PC-9 (cell line): ENCODE results near the gene SPPL3. TPM values are rescaled to one million over a fixed set of nuclear protein-coding genes. Genes with fewer than 3 reads are reported as not detected.

Experiments
- BruUV-seq: library from RNA; stranded (reverse); fragments of 400-500 nt; replicated peaks from 2 replicates; lab custom pipeline; 2021; lab: Mats Ljungman, UMichigan
- CTCF ChIA-PET: fragments of 300-600 bp; sonication (Branson Sonifier 250); formaldehyde crosslinking; loops from one replicate; lab custom pipeline; 2022; ENCODE audit warnings: antibody characterized with exemption; lab: Charles Lee
- POLR2A ChIA-PET: fragments of 300-600 bp; sonication (Branson Sonifier 250); formaldehyde crosslinking; loops from one replicate; lab custom pipeline; 2022; ENCODE audit warnings: antibody characterized with exemption; ENCODE audit not compliant: unreplicated experiment; lab: Charles Lee
- DNase-seq, 2 experiments: peaks; one replicate each; pipeline versions ENCODE4 v3.0.0 to v3.0.0-alpha.2; 2015 to 2022; ENCODE audit warnings: mixed read lengths in 1 of 2
- H2AFZ ChIP-seq: fragments of 200-600 bp; sonication (generic); 2 replicates; pipeline ENCODE4 v1.8.1; 2017; ENCODE audit warnings: antibody characterized with exemption
- H3F3A ChIP-seq: fragments of 200-600 bp; sonication (generic); 2 replicates; pipeline ENCODE4 v1.8.1; 2017; ENCODE audit warnings: antibody characterized with exemption, mild to moderate bottlenecking, low read depth; ENCODE audit not compliant: insufficient read depth
- H3K27ac ChIP-seq: fragments of 200-600 bp; sonication (generic); 2 replicates; pipeline ENCODE4 v1.6.1; 2016; ENCODE audit warnings: mixed run types
- H3K27me3 ChIP-seq: fragments of 200-600 bp; sonication (generic); 2 replicates; pipeline ENCODE4 v1.6.1; 2016; ENCODE audit warnings: low read depth, mixed run types; ENCODE audit not compliant: insufficient read depth
- H3K36me3 ChIP-seq: fragments of 200-600 bp; sonication (generic); 2 replicates; pipeline ENCODE4 v1.6.1; 2016; ENCODE audit warnings: low read depth, mixed run types
- H3K4me1 ChIP-seq: fragments of 200-600 bp; sonication (generic); replicated peaks from 2 replicates; pipeline ENCODE4 v1.6.1; 2016; ENCODE audit warnings: mixed run types; ENCODE audit not compliant: insufficient read depth
- H3K4me2 ChIP-seq: fragments of 200-600 bp; sonication (generic); 2 replicates; pipeline ENCODE4 v1.6.1; 2017; ENCODE audit warnings: mixed run types
- H3K4me3 ChIP-seq: fragments of 200-600 bp; sonication (generic); 2 replicates; pipeline ENCODE4 v1.6.1; 2016; ENCODE audit warnings: mixed run types
- H3K79me2 ChIP-seq: fragments of 200-600 bp; sonication (generic); 2 replicates; pipeline ENCODE4 v1.6.1; 2017; ENCODE audit warnings: low read depth, mixed run types
- H3K9me2 ChIP-seq: fragments of 200-600 bp; sonication (generic); 2 replicates; pipeline ENCODE4 v1.8.1; 2017; ENCODE audit warnings: mild to moderate bottlenecking; ENCODE audit not compliant: insufficient read depth
- H3K9me3 ChIP-seq: fragments of 200-600 bp; sonication (generic); 2 replicates; pipeline ENCODE4 v1.8.1; 2016; ENCODE audit warnings: low read depth; ENCODE audit not compliant: insufficient read depth
- H4K20me1 ChIP-seq: fragments of 200-600 bp; sonication (generic); 2 replicates; pipeline ENCODE4 v1.8.1; 2017; ENCODE audit not compliant: insufficient read depth
- CTCF ChIP-seq: fragments of 200-600 bp; sonication (generic); conservative IDR thresholded peaks from 2 replicates; pipeline ENCODE4 v1.6.1; 2017; ENCODE audit warnings: mixed run types, antibody characterized with exemption, mild to moderate bottlenecking, moderate library complexity
- EZH2 ChIP-seq: fragments of 200-600 bp; sonication (generic); IDR thresholded peaks from 2 replicates; pipeline ENCODE4 v1.8.0; 2017; ENCODE audit warnings: antibody characterized with exemption, low read depth
- intact Hi-C: fragments of 100-400 bp; cut with micrococcal nuclease; formaldehyde crosslinking; loops from one replicate; pipeline ENCODE4 v1.10.0; 2022; ENCODE audit not compliant: unreplicated experiment
- total RNA-seq: library from RNA; stranded (reverse); gene quantifications from 2 replicates; pipeline ENCODE4 v1.2.3, GENCODE V29; 2021

The SPPL3 gene
- total RNA-seq, 1 experiment from 2014 or later = 44.7 TPM

GRCh38 chr12:120866108-120866507 lies 38.0 kb downstream of the SPPL3 start:
- H4K20me1 ChIP-seq = peaks cover 36% of the 10 kb centered on the region
- DNase-seq = no peak
- H3K9me3 ChIP-seq = no peaks in the 10 kb centered on the region
- intact Hi-C loops = no loop called here
- no peak overlapping the region for H3K4me3 ChIP-seq
- no TSS peak for BruUV-seq
- no peak overlapping the region for H2AFZ ChIP-seq
- no peaks in the 10 kb centered on the region for H3F3A ChIP-seq
- no peaks in the 10 kb centered on the region for H3K9me2 ChIP-seq
- ChIA-PET POLR2A (no interaction called here), CTCF (no interaction called here)
- no peak for TF ChIP-seq EZH2
- TF ChIP-seq CTCF = no peak
- H3K4me2 ChIP-seq = no peak overlapping the region
- H3K36me3 ChIP-seq = 0 out of 2 replicates have a peak, but pooled peaks cover 4% of the 10 kb centered on the region
- peaks cover 42% of the 10 kb centered on the region for H3K79me2 ChIP-seq
- H3K4me1 ChIP-seq = no peaks in the 10 kb centered on the region
- no peak overlapping the region for H3K27ac ChIP-seq
- H3K27me3 ChIP-seq = no peaks in the 10 kb centered on the region

GRCh38 chr12:120865098-120865497 lies 39.1 kb downstream of the SPPL3 start:
- TF ChIP-seq CTCF (no peak), EZH2 (no peak)
- H2AFZ ChIP-seq = no peak overlapping the region
- H3K9me3 ChIP-seq = no peaks in the 10 kb centered on the region
- ChIA-PET CTCF (no interaction called here), POLR2A (interaction anchor here (0.6 kb wide), 1 partner anchor 662 kb away, joined by 18 read pairs; no protein-coding TSS in a partner anchor)
- H3K4me2 ChIP-seq = no peak overlapping the region
- H3F3A ChIP-seq = no peaks in the 10 kb centered on the region
- H3K27me3 ChIP-seq = no peaks in the 10 kb centered on the region
- H3K9me2 ChIP-seq = no peaks in the 10 kb centered on the region
- BruUV-seq = no TSS peak
- no peak for DNase-seq
- peaks cover 36% of the 10 kb centered on the region for H4K20me1 ChIP-seq
- no peak overlapping the region for H3K27ac ChIP-seq
- peaks cover 43% of the 10 kb centered on the region for H3K79me2 ChIP-seq
- H3K4me1 ChIP-seq = no peaks in the 10 kb centered on the region
- intact Hi-C loops = no loop called here
- no peak overlapping the region for H3K4me3 ChIP-seq
- 0 out of 2 replicates have a peak, but pooled peaks cover 4% of the 10 kb centered on the region for H3K36me3 ChIP-seq

- Histone ChIP-seq H3K4me2 (no peak overlapping the region), H3K4me3 (no peak overlapping the region), H3K27ac (no peak overlapping the region), H3K4me1 (no peaks in the 10 kb centered on the region), H4K20me1 (peaks cover 22% of the 10 kb centered on the region), H3K36me3 (no peaks in the 10 kb centered on the region), H3K79me2 (peaks cover 42% of the 10 kb centered on the region), H3K27me3 (no peaks in the 10 kb centered on the region), H3K9me3 (no peaks in the 10 kb centered on the region), H3F3A (no peaks in the 10 kb centered on the region), H2AFZ (no peak overlapping the region), H3K9me2 (no peaks in the 10 kb centered on the region)
- ChIA-PET CTCF (no interaction called here), POLR2A (no interaction called here)
- TF ChIP-seq EZH2 (no peak), CTCF (no peak)
- intact Hi-C loops = no loop called here
- BruUV-seq = no TSS peak
- DNase-seq = no peak
Measured at GRCh38 chr12:120862664-120863063, 41.5 kb downstream of the SPPL3 start.
